Lower leg skin (tissue), 3 donors: ENCODE measurements around the gene PMF1.

Experiments
- POLR2A ChIP-seq, 2 donors: fragments of 450-650 bp; IDR thresholded peaks; one replicate each; pipeline ENCODE4 v1.6.1; 2016 to 2017; ENCODE audit warnings: antibody characterized with exemption in 2 of 2, mild to moderate bottlenecking in 1 of 2, moderate library complexity in 1 of 2
- TF ChIP-seq, protein P1 (sequence below), 3 donors: fragments of 450-650 bp; IDR thresholded peaks; one replicate each; pipeline ENCODE4 v1.5.1; 2016; ENCODE audit warnings: antibody characterized with exemption in 3 of 3, mild to moderate bottlenecking in 3 of 3, moderate library complexity in 2 of 3

GRCh38 chr1:156229809-156230472 lies 17.1 kb downstream of the PMF1 start:
- TF ChIP-seq, protein P1, sequence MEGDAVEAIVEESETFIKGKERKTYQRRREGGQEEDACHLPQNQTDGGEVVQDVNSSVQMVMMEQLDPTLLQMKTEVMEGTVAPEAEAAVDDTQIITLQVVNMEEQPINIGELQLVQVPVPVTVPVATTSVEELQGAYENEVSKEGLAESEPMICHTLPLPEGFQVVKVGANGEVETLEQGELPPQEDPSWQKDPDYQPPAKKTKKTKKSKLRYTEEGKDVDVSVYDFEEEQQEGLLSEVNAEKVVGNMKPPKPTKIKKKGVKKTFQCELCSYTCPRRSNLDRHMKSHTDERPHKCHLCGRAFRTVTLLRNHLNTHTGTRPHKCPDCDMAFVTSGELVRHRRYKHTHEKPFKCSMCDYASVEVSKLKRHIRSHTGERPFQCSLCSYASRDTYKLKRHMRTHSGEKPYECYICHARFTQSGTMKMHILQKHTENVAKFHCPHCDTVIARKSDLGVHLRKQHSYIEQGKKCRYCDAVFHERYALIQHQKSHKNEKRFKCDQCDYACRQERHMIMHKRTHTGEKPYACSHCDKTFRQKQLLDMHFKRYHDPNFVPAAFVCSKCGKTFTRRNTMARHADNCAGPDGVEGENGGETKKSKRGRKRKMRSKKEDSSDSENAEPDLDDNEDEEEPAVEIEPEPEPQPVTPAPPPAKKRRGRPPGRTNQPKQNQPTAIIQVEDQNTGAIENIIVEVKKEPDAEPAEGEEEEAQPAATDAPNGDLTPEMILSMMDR (IDR thresholded peaks at IDR 0.05) = no peak
- TF ChIP-seq POLR2A (IDR thresholded peaks at IDR 0.05) = no peak
